ENCODE data around the gene PCMTD2.

GRCh38 chr20:64255361-64256281 lies at the start of gene PCMTD2:
- TF ChIP-seq EZH2 (IDR thresholded peaks at IDR 0.05): no peak
- TF ChIP-seq CTCF (IDR thresholded peaks at IDR 0.05): peak; percentile 8
- TF ChIP-seq EZH2phosphoT487 (IDR thresholded peaks at IDR 0.05): no peak
